22Rv1 (cell line): ENCODE data around the gene NELFB.

ENCODE experiments used
- ZFX ChIP-seq: fragments of 450-650 bp; IDR thresholded peaks from 2 replicates; pipeline ENCODE4 v1.6.1; 2017; ENCODE audit warnings: antibody characterized with exemption, borderline replicate concordance
- TF ChIP-seq, protein P1 (sequence below): fragments of 450-650 bp; IDR thresholded peaks from 2 replicates; pipeline ENCODE4 v1.5.1; 2017; ENCODE audit warnings: mild to moderate bottlenecking

DNA sequence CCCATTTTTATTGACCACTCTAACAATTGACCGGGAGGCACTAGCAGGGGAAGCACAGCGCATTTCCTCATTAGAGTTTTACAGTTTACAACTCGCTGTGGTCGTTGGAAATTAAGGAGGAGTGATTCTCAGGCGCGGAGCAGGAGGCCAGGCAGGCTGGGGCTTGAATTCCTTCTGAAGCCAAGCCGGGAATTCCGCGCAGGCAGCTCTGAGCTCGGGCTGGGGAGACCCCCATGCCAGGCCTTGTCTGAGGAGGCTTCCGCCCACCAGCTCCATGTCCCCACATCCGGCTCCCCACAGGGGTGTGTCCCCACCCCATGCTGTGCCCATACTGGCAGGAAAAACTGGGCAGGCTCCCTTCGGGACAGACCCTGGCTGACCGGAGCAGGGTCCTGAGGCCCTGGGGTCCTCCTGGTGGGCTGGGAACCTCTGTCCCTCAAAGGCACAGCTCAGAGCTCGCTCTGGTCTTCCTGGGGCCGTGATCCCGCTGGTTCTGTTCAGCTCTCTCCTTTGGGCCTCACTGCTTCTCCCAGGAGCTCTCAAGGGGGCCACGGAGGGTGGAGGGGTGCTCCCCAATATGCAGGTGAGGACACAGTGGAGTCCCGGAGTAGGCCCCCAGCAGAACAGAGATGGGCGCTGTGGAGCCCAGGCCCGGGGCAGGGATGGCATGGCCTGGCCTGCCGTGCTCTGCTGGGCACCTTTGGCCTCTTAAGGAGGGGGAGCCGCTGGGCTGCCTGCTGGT is 48.2 kb downstream of the NELFB start:
- TF ChIP-seq, protein P1, sequence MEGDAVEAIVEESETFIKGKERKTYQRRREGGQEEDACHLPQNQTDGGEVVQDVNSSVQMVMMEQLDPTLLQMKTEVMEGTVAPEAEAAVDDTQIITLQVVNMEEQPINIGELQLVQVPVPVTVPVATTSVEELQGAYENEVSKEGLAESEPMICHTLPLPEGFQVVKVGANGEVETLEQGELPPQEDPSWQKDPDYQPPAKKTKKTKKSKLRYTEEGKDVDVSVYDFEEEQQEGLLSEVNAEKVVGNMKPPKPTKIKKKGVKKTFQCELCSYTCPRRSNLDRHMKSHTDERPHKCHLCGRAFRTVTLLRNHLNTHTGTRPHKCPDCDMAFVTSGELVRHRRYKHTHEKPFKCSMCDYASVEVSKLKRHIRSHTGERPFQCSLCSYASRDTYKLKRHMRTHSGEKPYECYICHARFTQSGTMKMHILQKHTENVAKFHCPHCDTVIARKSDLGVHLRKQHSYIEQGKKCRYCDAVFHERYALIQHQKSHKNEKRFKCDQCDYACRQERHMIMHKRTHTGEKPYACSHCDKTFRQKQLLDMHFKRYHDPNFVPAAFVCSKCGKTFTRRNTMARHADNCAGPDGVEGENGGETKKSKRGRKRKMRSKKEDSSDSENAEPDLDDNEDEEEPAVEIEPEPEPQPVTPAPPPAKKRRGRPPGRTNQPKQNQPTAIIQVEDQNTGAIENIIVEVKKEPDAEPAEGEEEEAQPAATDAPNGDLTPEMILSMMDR, result no peak
- no peak for TF ChIP-seq ZFX
